Loucy (cell line): ENCODE results near the gene OR1F1.

Experiments
- H2AFZ ChIP-seq: fragments of 200-600 bp; sonication (generic); 2 replicates; pipeline ENCODE4 v1.6.0; 2016; ENCODE audit warnings: antibody characterized with exemption, mild to moderate bottlenecking, low read length, moderate library complexity
- H3F3A ChIP-seq: fragments of 200-600 bp; 2 replicates; pipeline ENCODE4 v1.6.0; 2016; ENCODE audit warnings: antibody characterized with exemption, low read depth, mild to moderate bottlenecking
- H3K27me3 ChIP-seq: fragments of 200-600 bp; sonication (generic); 2 replicates; pipeline ENCODE4 v1.6.1; 2014; ENCODE audit warnings: low read length, mild to moderate bottlenecking; ENCODE audit not compliant: insufficient read depth, poor library complexity, severe bottlenecking
- H3K36me3 ChIP-seq: fragments of 200-600 bp; sonication (generic); 2 replicates; pipeline ENCODE4 v1.6.1; 2016; ENCODE audit warnings: low read length; ENCODE audit not compliant: insufficient read depth
- H3K4me1 ChIP-seq: fragments of 200-600 bp; sonication (generic); 2 replicates; pipeline ENCODE4 v1.5.1; 2014; ENCODE audit warnings: low read length, mild to moderate bottlenecking; ENCODE audit not compliant: insufficient read depth, poor library complexity, severe bottlenecking
- H3K4me2 ChIP-seq: fragments of 200-600 bp; sonication (generic); 2 replicates; pipeline ENCODE4 v1.6.0; 2014; ENCODE audit warnings: antibody characterized with exemption, low read length, low read depth, mild to moderate bottlenecking; ENCODE audit not compliant: poor library complexity, severe bottlenecking
- H3K4me3 ChIP-seq: fragments of 200-600 bp; sonication (generic); 2 replicates; pipeline ENCODE4 v1.5.1; 2014; ENCODE audit warnings: low read length, mild to moderate bottlenecking, mixed read lengths; ENCODE audit not compliant: poor library complexity, severe bottlenecking
- H3K79me2 ChIP-seq: fragments of 200-600 bp; sonication (generic); 2 replicates; pipeline ENCODE4 v1.6.1; 2014; ENCODE audit warnings: low read length; ENCODE audit not compliant: insufficient read depth
- H3K9ac ChIP-seq: fragments of 200-600 bp; sonication (generic); 2 replicates; pipeline ENCODE4 v1.6.0; 2014; ENCODE audit warnings: mild to moderate bottlenecking, low read depth, low read length, moderate library complexity; ENCODE audit not compliant: poor library complexity, severe bottlenecking
- H3K9me2 ChIP-seq: fragments of 200-600 bp; sonication (generic); replicated peaks from 2 replicates; pipeline ENCODE4 v1.6.1; 2016; ENCODE audit warnings: low read depth, low read length, mixed read lengths
- H3K9me3 ChIP-seq: fragments of 200-600 bp; sonication (generic); 2 replicates; pipeline ENCODE4 v1.6.1; 2014; ENCODE audit warnings: mild to moderate bottlenecking, antibody characterized with exemption, low read length, low read depth; ENCODE audit not compliant: insufficient read depth
- H4K20me1 ChIP-seq: fragments of 200-600 bp; sonication (generic); 2 replicates; pipeline ENCODE4 v1.6.0; 2014; ENCODE audit warnings: antibody characterized with exemption, low read length, mild to moderate bottlenecking; ENCODE audit not compliant: insufficient read depth, poor library complexity, severe bottlenecking
- EZH2phosphoT487 ChIP-seq: fragments of 200-600 bp; IDR thresholded peaks from 2 replicates; pipeline ENCODE4 v1.6.1; 2018; ENCODE audit warnings: antibody characterized with exemption, mild to moderate bottlenecking, moderate library complexity, borderline replicate concordance
- TF ChIP-seq, protein P1 (sequence below): fragments of 200-600 bp; sonication (generic); conservative IDR thresholded peaks from 2 replicates; pipeline ENCODE4 v1.5.1; 2014; ENCODE audit warnings: mild to moderate bottlenecking, antibody characterized with exemption, low read length

The OR1F1 gene

DNA sequence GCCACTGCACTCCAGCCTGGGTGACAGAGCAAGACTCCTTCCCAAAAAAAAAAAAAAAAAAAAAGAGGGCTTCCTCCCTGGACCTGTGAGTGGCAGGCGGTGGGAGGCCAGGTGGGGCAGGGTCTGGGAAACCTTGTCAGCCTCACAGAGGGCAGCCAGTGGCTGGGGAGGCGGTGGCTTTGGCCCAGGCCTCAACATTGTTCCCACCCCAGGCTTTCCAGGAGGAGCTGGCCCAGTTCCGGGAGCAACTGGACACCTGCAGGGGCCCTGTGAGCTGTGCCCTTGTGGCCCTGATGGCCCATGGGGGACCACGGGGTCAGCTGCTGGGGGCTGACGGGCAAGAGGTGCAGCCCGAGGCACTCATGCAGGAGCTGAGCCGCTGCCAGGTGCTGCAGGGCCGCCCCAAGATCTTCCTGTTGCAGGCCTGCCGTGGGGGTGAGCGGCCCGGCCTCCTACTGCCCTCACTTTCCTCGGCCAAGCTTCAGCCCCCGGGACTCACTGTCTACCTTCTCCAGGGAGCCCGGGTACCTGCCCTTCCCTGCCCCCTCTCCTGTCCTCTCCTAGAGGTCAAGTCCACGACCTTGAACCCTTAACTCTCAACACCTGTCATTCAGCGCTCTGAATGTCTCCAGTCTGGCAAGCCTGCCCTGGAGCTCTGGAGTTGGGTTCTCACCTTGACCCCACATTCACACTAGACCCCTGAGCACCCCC, 40.8 kb upstream of the OR1F1 start:
- Histone ChIP-seq H3K4me2 (no peak overlapping the region), H3K9ac (no peak overlapping the region), H4K20me1 (no peaks in the 10 kb centered on the region), H3K79me2 (no peaks in the 10 kb centered on the region), H3K4me3 (no peak overlapping the region), H2AFZ (no peak overlapping the region), H3K4me1 (peaks cover 6% of the 10 kb centered on the region), H3F3A (peaks cover 7% of the 10 kb centered on the region; the same call in 1 of the 2 replicates), H3K9me2 (no peaks in the 10 kb centered on the region), H3K9me3 (no peaks in the 10 kb centered on the region), H3K36me3 (no peaks in the 10 kb centered on the region), H3K27me3 (no peaks in the 10 kb centered on the region)
- no peak for TF ChIP-seq EZH2phosphoT487
- TF ChIP-seq, protein P1, sequence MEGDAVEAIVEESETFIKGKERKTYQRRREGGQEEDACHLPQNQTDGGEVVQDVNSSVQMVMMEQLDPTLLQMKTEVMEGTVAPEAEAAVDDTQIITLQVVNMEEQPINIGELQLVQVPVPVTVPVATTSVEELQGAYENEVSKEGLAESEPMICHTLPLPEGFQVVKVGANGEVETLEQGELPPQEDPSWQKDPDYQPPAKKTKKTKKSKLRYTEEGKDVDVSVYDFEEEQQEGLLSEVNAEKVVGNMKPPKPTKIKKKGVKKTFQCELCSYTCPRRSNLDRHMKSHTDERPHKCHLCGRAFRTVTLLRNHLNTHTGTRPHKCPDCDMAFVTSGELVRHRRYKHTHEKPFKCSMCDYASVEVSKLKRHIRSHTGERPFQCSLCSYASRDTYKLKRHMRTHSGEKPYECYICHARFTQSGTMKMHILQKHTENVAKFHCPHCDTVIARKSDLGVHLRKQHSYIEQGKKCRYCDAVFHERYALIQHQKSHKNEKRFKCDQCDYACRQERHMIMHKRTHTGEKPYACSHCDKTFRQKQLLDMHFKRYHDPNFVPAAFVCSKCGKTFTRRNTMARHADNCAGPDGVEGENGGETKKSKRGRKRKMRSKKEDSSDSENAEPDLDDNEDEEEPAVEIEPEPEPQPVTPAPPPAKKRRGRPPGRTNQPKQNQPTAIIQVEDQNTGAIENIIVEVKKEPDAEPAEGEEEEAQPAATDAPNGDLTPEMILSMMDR: no peak

DNA sequence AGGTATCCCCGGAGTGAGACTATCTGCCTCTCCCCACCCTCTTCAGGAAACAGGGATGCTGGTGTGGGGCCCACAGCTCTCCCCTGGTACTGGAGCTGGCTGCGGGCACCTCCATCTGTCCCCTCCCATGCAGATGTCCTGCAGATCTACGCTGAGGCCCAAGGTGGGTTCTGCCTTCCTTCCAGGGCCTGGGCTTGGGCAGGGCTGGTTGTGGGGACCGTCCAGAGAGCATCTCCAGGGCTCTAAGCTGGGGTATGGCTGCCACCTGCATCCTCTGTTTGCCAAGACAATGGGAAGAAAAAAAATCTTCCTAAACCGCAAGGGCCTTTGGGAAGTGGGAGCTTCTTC, 40.3 kb upstream of the OR1F1 start:
- Histone ChIP-seq H2AFZ (no peak overlapping the region), H3K9me3 (no peaks in the 10 kb centered on the region), H3K36me3 (no peaks in the 10 kb centered on the region), H3K79me2 (no peaks in the 10 kb centered on the region), H3K9ac (no peak overlapping the region), H3K4me3 (no peak overlapping the region), H3K9me2 (no peaks in the 10 kb centered on the region), H4K20me1 (no peaks in the 10 kb centered on the region), H3K4me2 (no peak overlapping the region), H3F3A (peaks cover 10% of the 10 kb centered on the region), H3K27me3 (no peaks in the 10 kb centered on the region), H3K4me1 (peaks cover 6% of the 10 kb centered on the region)
- TF ChIP-seq, protein P1: no peak

DNA sequence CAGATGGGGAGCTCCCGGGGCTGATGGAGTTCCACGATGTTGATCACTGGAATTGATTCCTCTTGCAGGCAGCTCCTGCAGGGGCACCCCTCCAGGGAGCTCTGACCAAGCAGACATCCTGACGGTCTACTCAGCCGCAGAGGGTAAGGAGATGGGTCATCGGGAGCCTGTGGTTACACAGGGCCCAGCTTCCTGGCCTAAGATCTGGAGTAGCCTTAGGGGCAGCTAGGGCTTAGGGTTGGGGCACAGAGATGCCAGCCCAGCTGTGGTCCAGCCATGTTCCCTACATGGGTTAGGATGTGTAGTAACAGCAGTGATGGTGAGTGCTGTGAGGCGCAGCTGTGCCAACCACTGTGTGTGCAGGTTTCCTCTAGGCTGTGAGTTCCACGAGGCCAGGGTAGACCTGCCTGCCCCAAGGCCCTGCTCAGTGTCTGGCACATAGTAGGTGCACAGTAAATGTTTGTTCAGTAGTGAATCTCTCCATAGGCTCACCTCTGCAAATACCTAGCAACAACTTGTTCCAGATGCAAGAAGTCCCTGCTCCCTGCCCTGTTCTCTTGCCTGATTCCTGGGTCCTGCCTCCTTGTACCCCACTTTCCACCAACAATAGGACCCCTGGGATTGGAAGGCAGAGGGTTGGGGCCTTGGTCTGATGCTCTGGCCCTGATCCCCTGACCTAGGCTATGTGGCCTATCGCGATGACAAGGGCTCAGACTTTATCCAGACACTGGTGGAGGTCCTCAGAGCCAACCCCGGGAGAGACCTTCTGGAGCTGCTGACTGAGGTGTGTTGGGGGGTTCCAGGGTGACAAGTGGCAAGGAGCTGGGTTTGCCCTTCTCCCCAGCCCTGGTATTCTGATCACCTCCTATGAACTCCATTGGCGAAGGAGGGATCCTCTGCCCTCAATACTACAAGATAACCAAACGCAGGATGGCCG, 39.5 kb upstream of the OR1F1 start:
- H3K27me3 ChIP-seq: no peaks in the 10 kb centered on the region
- H3K9me3 ChIP-seq: no peaks in the 10 kb centered on the region
- H3K4me3 ChIP-seq: peak overlapping the region; percentile 86
- H3K4me1 ChIP-seq: peaks cover 6% of the 10 kb centered on the region
- TF ChIP-seq, protein P1: no peak
- TF ChIP-seq EZH2phosphoT487: no peak
- peaks cover 10% of the 10 kb centered on the region for H3F3A ChIP-seq
- H4K20me1 ChIP-seq: no peaks in the 10 kb centered on the region
- H3K79me2 ChIP-seq: no peaks in the 10 kb centered on the region
- H2AFZ ChIP-seq: no peak overlapping the region
- H3K4me2 ChIP-seq: peak overlapping the region; percentile 79
- H3K36me3 ChIP-seq: no peaks in the 10 kb centered on the region
- H3K9me2 ChIP-seq: no peaks in the 10 kb centered on the region
- H3K9ac ChIP-seq: peak overlapping the region; percentile 91
